Naive thymus-derived CD4-positive, alpha-beta T cell (primary cell): ENCODE results near the gene GSG1L. TPM values are rescaled to one million over a fixed set of nuclear protein-coding genes. Genes with fewer than 3 reads are reported as not detected.

Experiments used
- ATAC-seq: fragments of 150-1000 bp; cut with Tn5 transposase; 2 replicates; pipeline ENCODE4 v1.10.0; 2021; ENCODE audit warnings: mild to moderate bottlenecking, moderate library complexity
- CTCF ChIA-PET: fragments of 350-600 bp; sonication (Branson Sonifier 250); formaldehyde crosslinking; loops from one replicate; lab custom pipeline; 2021; ENCODE audit warnings: antibody characterized with exemption; lab: Charles Lee
- POLR2A ChIA-PET: fragments of 350-600 bp; sonication (Branson Sonifier 250); formaldehyde crosslinking; loops from one replicate; lab custom pipeline; 2021; ENCODE audit warnings: antibody characterized with exemption, inconsistent platforms; lab: Charles Lee
- DNase-seq, 9 donors: peaks; one replicate each; pipeline versions ENCODE4 v3.0.0 to v3.0.0-alpha.2; 2020 to 2022; ENCODE audit warnings: mixed read lengths in 1 of 9
- H3K27ac ChIP-seq: one replicate; pipeline ENCODE4 v1.7.0; 2013; ENCODE audit warnings: mild to moderate bottlenecking, low read depth, low read length, moderate library complexity
- H3K27me3 ChIP-seq, 2 donors: one replicate each; pipeline ENCODE4 v1.7.0; 2013; ENCODE audit warnings: low read length in 2 of 2, mild to moderate bottlenecking in 2 of 2, moderate library complexity in 2 of 2; ENCODE audit not compliant: control insufficient read depth in 2 of 2, insufficient read depth in 2 of 2
- H3K36me3 ChIP-seq, 3 experiments: 1 replicate in 2 of 3; 2 replicates in 1 of 3; pipeline ENCODE4 v1.7.0; 2013; ENCODE audit warnings: low read length in 3 of 3, mild to moderate bottlenecking in 3 of 3, moderate library complexity in 1 of 3; ENCODE audit not compliant: insufficient read depth in 3 of 3, control insufficient read depth in 2 of 3
- H3K4me1 ChIP-seq, 2 donors: one replicate each; pipeline ENCODE4 v1.7.0; 2013; ENCODE audit warnings: low read length in 2 of 2, mild to moderate bottlenecking in 2 of 2, moderate library complexity in 1 of 2; ENCODE audit not compliant: control insufficient read depth in 2 of 2, insufficient read depth in 2 of 2
- H3K4me3 ChIP-seq: 2 replicates; pipeline ENCODE4 v1.7.0; 2013; ENCODE audit warnings: mild to moderate bottlenecking, low read length
- H3K9me3 ChIP-seq, 3 experiments: 1 replicate in 2 of 3; 2 replicates in 1 of 3; pipeline ENCODE4 v1.7.0; 2013; ENCODE audit warnings: low read length in 3 of 3; ENCODE audit not compliant: control insufficient read depth in 2 of 3
- H3K27ac Mint-ChIP-seq, 9 donors: one replicate each; pipeline ENCODE4 v1.8.0; 2020 to 2022; ENCODE audit warnings: mixed read lengths in 9 of 9, mild to moderate bottlenecking in 8 of 9, moderate library complexity in 5 of 9, inconsistent platforms in 2 of 9
- H3K27me3 Mint-ChIP-seq, 5 donors: one replicate each; pipeline ENCODE4 v1.8.0; 2021 to 2022; ENCODE audit warnings: mixed read lengths in 5 of 5, mild to moderate bottlenecking in 1 of 5
- H3K36me3 Mint-ChIP-seq, 5 donors: one replicate each; pipeline ENCODE4 v1.8.0; 2020 to 2022; ENCODE audit warnings: mixed read lengths in 5 of 5, mild to moderate bottlenecking in 3 of 5, inconsistent platforms in 1 of 5
- H3K4me1 Mint-ChIP-seq, 7 donors: one replicate each; pipeline ENCODE4 v1.8.0; 2020 to 2022; ENCODE audit warnings: mixed read lengths in 7 of 7, mild to moderate bottlenecking in 3 of 7, inconsistent platforms in 1 of 7
- H3K4me3 Mint-ChIP-seq, 10 donors: one replicate each; pipeline ENCODE4 v1.8.0; 2020 to 2022; ENCODE audit warnings: mild to moderate bottlenecking in 10 of 10, mixed read lengths in 10 of 10, moderate library complexity in 6 of 10, inconsistent platforms in 2 of 10
- H3K9me3 Mint-ChIP-seq, 11 donors: one replicate each; pipeline ENCODE4 v1.8.0; 2020 to 2022; ENCODE audit warnings: mixed read lengths in 11 of 11, mild to moderate bottlenecking in 4 of 11, inconsistent platforms in 1 of 11, moderate library complexity in 1 of 11
- intact Hi-C, 2 donors: fragments of 100-400 bp; cut with micrococcal nuclease; formaldehyde crosslinking; loops; one replicate each; pipeline ENCODE4 v1.15.1; 2023
- polyA plus RNA-seq, 2 donors: library from polyadenylated mRNA; unstranded; fragments of 300-500 nt; fragmentation: Illumina TruSeq; gene quantifications; one replicate each; pipeline ENCODE4 v1.2.3, GENCODE V29; 2021
- total RNA-seq, 6 experiments: library from RNA in 5 of 6; stranded (reverse) in 5 of 6; gene quantifications; 1 replicate in 5 of 6; 2 replicates in 1 of 6; pipeline ENCODE4 v1.2.3 and lab custom pipeline; 2021 to 2026

GSG1L gene
- total and polyA plus RNA-seq, 7 experiments from 2014 or later = 0.10 TPM; not detected in 6

DNA sequence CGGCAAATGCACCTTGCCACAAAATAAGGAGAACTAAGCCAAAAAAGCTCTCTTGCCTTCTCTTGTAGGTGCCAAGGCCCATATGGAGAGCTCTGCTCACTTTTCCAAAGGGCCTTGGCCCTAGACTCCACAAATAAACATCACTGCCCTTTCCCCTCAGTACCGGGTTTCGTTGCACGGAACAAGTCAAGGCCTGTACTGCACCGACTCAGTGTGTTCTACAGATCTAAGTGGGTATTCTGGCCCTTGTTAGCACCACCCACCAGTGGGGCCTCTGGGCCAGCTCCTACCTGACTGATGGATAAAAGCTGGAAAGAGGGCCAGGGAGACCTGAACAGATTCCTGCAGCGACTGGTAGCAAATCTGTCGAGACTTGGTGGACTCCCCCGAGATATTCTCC, 43.7 kb upstream of the GSG1L start:
- Histone ChIP-seq H3K9me3 (no peaks in the 10 kb centered on the region), H3K4me1 (no peaks in the 10 kb centered on the region), H3K4me3 (no peak overlapping the region), H3K27ac (no peak overlapping the region), H3K27me3 (no peaks in the 10 kb centered on the region), H3K36me3 (peaks cover 47 to 96% (median 58%) of the 10 kb centered on the region in 3 experiments)
- Mint-ChIP-seq H3K4me1 (peaks cover 7 to 21% (median 16%) of the 10 kb centered on the region in 7 donors), H3K27ac (peak overlapping the region in 1 of 9 donors; percentile 88), H3K4me3 (no peak overlapping the region), H3K27me3 (no peaks in the 10 kb centered on the region), H3K9me3 (peaks cover 0 to 2% (median 0%) of the 10 kb centered on the region in 11 donors), H3K36me3 (peaks cover 21 to 80% (median 34%) of the 10 kb centered on the region in 5 donors)
- ATAC-seq = no peak
- intact Hi-C loops = no loop called here
- ChIA-PET POLR2A (no interaction called here), CTCF (no interaction called here)
- no peak for DNase-seq

DNA sequence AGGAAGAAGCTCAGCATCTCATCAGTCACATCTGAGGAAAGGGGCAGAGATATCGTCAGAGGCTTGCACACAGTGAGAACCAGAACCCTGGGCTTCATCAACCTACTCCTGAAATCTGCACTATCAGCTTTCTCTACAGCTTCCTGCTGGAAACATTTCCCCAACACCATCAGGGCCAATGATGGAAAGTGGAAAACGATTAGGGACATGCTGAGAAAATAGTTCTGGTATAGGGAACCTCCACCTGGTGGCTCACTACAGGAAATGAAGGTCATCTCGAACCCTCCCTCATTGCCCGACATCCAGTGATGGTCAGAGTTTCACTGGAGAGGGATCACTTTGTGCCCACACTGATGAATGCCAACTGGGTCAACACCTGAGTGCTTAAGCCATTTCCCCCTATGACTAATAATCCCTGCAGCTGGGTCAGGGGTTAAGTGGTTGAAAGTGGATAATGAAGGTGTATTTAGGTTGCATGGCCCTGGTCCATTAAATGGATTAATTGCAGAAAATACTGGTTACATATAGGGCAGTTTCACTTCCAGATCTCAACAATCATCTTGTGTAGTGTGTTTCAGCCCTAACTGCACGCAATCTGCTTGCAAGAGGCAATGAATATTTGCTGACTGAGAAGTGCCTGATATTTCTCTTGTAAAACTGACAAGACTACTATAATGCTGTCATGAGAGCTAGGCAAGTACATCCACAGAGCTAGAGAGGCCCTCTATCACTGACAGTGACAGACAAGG, 43.1 kb upstream of the GSG1L start:
- peaks cover 20 to 83% (median 34%) of the 10 kb centered on the region in 5 donors for H3K36me3 Mint-ChIP-seq

DNA sequence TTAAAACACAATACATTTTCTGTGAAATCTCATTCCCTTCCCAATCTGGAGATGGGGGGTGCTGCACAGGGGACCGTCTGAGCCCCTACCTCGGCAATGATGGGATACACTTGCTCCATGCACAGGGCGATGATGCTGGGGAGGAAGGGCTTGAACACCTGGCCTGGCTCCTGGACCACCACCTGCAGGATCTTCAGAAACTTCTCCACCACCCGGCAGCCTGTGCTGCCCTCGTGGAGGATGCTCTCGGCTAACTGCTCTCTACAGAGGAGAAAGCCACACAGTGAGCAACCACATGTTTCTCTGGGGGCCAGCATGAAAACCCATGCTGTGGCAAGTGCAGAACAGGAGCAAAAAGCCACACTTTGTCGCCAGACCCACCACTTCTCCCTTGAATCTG, 42.4 kb upstream of the GSG1L start:
- intact Hi-C loops = no loop called here
- peaks cover 7 to 19% (median 16%) of the 10 kb centered on the region in 7 donors for H3K4me1 Mint-ChIP-seq
- ChIA-PET CTCF (interaction anchor here (0.6 kb wide), 2 partner anchors 73 to 637 kb away, joined by 3 to 7 read pairs; no protein-coding TSS in a partner anchor), POLR2A (no interaction called here)
- DNase-seq = no peak
- no peak for ATAC-seq
- Histone ChIP-seq H3K4me3 (no peak overlapping the region), H3K27me3 (no peaks in the 10 kb centered on the region), H3K9me3 (no peaks in the 10 kb centered on the region), H3K36me3 (peaks cover 55 to 97% (median 62%) of the 10 kb centered on the region in 3 experiments), H3K27ac (no peak overlapping the region), H3K4me1 (no peaks in the 10 kb centered on the region)
- peak overlapping the region in 3 of 9 donors; percentile 43 to 75 (median 63) for H3K27ac Mint-ChIP-seq
- peaks cover 20 to 78% (median 34%) of the 10 kb centered on the region in 5 donors for H3K36me3 Mint-ChIP-seq
- H3K27me3 Mint-ChIP-seq = no peaks in the 10 kb centered on the region
- H3K9me3 Mint-ChIP-seq = peaks cover 0 to 2% (median 0%) of the 10 kb centered on the region in 11 donors
- no peak overlapping the region for H3K4me3 Mint-ChIP-seq

More for the DNA sequence above, 43.1 kb upstream of the GSG1L start:
- H3K27ac ChIP-seq = no peak overlapping the region
- Mint-ChIP-seq H3K9me3 (peaks cover 0 to 2% (median 0%) of the 10 kb centered on the region in 11 donors), H3K27ac (peak overlapping the region in 4 of 9 donors; percentile 54 to 75 (median 61)), H3K27me3 (no peaks in the 10 kb centered on the region), H3K4me3 (no peak overlapping the region), H3K4me1 (peaks cover 7 to 21% (median 16%) of the 10 kb centered on the region in 7 donors)
- H3K4me1 ChIP-seq = no peaks in the 10 kb centered on the region
- no peak overlapping the region for H3K4me3 ChIP-seq
- intact Hi-C loops = no loop called here
- ATAC-seq (no peak), DNase-seq (no peak)
- no peaks in the 10 kb centered on the region for H3K9me3 ChIP-seq
- ChIA-PET CTCF (interaction anchor here (0.6 kb wide), 1 partner anchor 638 kb away, joined by 3 read pairs; no protein-coding TSS in a partner anchor), POLR2A (no interaction called here)
- no peaks in the 10 kb centered on the region for H3K27me3 ChIP-seq
- H3K36me3 ChIP-seq = peaks cover 50 to 96% (median 59%) of the 10 kb centered on the region in 3 experiments

DNA sequence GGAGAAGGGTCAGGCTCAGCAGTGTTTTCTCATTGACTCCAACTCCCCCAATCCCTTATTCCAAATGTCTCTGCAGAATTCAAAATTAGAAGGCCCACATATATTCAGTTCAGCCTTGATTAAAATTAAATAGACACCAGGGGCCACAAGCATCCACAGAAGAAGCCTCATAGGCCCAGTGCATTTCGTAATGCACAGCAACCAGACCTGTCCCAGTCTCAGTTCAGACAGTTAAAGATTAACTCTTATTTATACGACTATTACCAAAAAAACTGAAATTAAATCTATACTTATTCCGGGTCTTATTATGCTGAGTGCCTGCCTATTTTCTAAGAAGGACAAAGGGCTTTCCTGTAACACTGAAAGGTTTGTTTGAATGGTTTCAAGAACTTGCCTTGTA, 41.8 kb upstream of the GSG1L start:
- ATAC-seq = no peak
- H3K4me1 Mint-ChIP-seq = peaks cover under 1 to 15% (median 11%) of the 10 kb centered on the region in 7 donors

DNA sequence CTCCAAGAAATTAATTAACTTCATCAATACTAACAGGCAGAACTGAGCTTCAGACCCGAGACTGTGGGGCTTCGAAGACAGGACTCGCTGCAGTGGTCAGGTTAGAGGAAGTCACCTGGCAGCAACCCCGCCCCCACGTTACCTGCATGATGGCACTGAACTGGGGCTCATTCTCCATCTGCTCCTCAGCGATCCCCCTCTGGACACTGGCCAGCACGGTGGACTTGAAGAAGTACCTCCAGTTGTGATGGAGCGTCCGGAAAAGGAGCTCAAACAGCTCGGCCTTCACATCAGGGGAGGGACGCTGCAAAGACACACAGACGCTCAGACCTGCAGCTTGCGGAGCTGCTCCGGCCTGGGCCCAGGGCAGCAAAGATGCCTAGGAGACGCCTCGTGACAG, 40.9 kb upstream of the GSG1L start:
- POLR2A ChIA-PET = no interaction called here
- no peak for DNase-seq
- no peak for ATAC-seq
- no peaks in the 10 kb centered on the region for H3K27me3 Mint-ChIP-seq
- Histone ChIP-seq H3K9me3 (no peaks in the 10 kb centered on the region), H3K4me3 (no peak overlapping the region), H3K27me3 (no peaks in the 10 kb centered on the region), H3K27ac (no peak overlapping the region), H3K4me1 (no peaks in the 10 kb centered on the region), H3K36me3 (peaks cover 47 to 100% (median 60%) of the 10 kb centered on the region in 3 experiments)
- peaks cover 0 to 2% (median 0%) of the 10 kb centered on the region in 11 donors for H3K9me3 Mint-ChIP-seq
- no peak overlapping the region for H3K4me3 Mint-ChIP-seq
- H3K36me3 Mint-ChIP-seq = peaks cover 15 to 76% (median 33%) of the 10 kb centered on the region in 5 donors
- intact Hi-C loops = no loop called here
- peaks cover 0 to 11% (median 3%) of the 10 kb centered on the region in 7 donors for H3K4me1 Mint-ChIP-seq
- peak overlapping the region in 1 of 9 donors; percentile 8 for H3K27ac Mint-ChIP-seq
- CTCF ChIA-PET = interaction anchor here (0.7 kb wide), 1 partner anchor 9 kb away, joined by 3 read pairs; no protein-coding TSS in a partner anchor

More for the DNA sequence above, 41.8 kb upstream of the GSG1L start:
- Mint-ChIP-seq H3K27ac (peak overlapping the region in 1 of 9 donors; percentile 51), H3K27me3 (no peaks in the 10 kb centered on the region), H3K9me3 (peaks cover 0 to 2% (median 0%) of the 10 kb centered on the region in 11 donors), H3K4me3 (no peak overlapping the region), H3K36me3 (peaks cover 17 to 78% (median 31%) of the 10 kb centered on the region in 5 donors)
- intact Hi-C loops = no loop called here
- DNase-seq = no peak
- H3K36me3 ChIP-seq = peaks cover 49 to 98% (median 60%) of the 10 kb centered on the region in 3 experiments
- H3K27ac ChIP-seq = no peak overlapping the region
- no peaks in the 10 kb centered on the region for H3K27me3 ChIP-seq
- no peak overlapping the region for H3K4me3 ChIP-seq
- no peaks in the 10 kb centered on the region for H3K4me1 ChIP-seq
- no peaks in the 10 kb centered on the region for H3K9me3 ChIP-seq
- ChIA-PET CTCF (no interaction called here), POLR2A (no interaction called here)

DNA sequence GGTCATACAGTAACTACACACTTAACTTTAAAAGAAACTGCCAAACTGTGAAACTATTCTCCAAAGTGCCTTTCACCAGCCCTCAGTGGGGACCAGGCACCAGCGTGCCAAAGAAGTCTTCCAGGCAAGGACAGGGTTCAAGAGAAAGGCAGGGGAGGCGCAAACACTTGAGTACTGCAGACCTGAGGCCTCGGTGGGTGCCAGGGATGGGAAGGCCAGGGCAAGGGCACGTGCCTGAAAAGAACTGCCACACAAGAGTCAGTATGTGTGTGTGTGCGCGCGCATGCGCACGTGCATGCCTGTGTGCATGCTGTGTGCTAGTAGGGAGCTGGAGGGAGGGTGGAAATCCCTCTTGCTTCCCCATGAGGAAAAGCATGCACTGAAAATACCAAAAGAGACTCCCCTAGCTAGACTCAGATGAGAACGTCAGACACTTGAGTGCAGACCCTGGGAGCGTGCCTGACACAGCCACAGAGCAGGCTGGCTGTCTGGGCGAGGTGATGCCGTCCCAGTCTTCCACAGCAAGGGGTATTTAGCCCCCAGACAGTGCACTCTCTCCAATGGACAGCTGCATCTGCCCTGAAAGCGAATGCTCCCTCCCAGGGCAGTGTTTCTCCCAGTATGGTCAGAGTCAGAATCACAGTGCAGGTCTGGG, 40.1 kb upstream of the GSG1L start:
- intact Hi-C loops = no loop called here
- Histone ChIP-seq H3K9me3 (no peaks in the 10 kb centered on the region), H3K4me1 (no peaks in the 10 kb centered on the region), H3K4me3 (no peak overlapping the region), H3K36me3 (peaks cover 52 to 100% (median 65%) of the 10 kb centered on the region in 3 experiments), H3K27ac (no peak overlapping the region), H3K27me3 (no peaks in the 10 kb centered on the region)
- ChIA-PET POLR2A (no interaction called here), CTCF (no interaction called here)
- DNase-seq = no peak
- Mint-ChIP-seq H3K27me3 (no peaks in the 10 kb centered on the region), H3K27ac (peak overlapping the region in 4 of 9 donors; percentile 6 to 43 (median 22)), H3K9me3 (peaks cover 0 to 5% (median 0%) of the 10 kb centered on the region in 11 donors), H3K4me1 (peaks cover 0 to 10% (median 0%) of the 10 kb centered on the region in 7 donors), H3K36me3 (peaks cover 14 to 75% (median 37%) of the 10 kb centered on the region in 5 donors), H3K4me3 (no peak overlapping the region)
- no peak for ATAC-seq
